Esophagus muscularis mucosa (tissue), 3 donors: Measurements from ENCODE around the gene FAHD2A.
"Not testable (repeated sequence)": the region's sequence is repeated elsewhere in the genome, so short reads cannot be mapped to it uniquely, and the experiment has no call there.

Source experiments
- CTCF ChIP-seq, 3 experiments: fragments of 200-600 bp in 2 of 3; fragments of 450-650 bp in 1 of 3; sonication (generic) in 2 of 3; IDR thresholded peaks; one replicate each; pipeline ENCODE4 v1.5.1; 2017 to 2019; ENCODE audit warnings: antibody characterized with exemption in 3 of 3, mild to moderate bottlenecking in 2 of 3, moderate library complexity in 1 of 3
- POLR2A ChIP-seq: fragments of 450-650 bp; IDR thresholded peaks from one replicate; pipeline ENCODE4 v1.6.1; 2017; ENCODE audit warnings: antibody characterized with exemption, moderate library complexity, mild to moderate bottlenecking, low read depth
- POLR2AphosphoS5 ChIP-seq, 2 donors: sonication (generic); formaldehyde crosslinking; IDR thresholded peaks; one replicate each; pipeline ENCODE4 v1.6.1; 2017; ENCODE audit warnings: antibody characterized with exemption in 2 of 2

GRCh38 chr2:95415561-95415960 is 13.1 kb downstream of the FAHD2A start:
- TF ChIP-seq CTCF (IDR thresholded peaks at IDR 0.05); POLR2A; POLR2AphosphoS5 (IDR thresholded peaks at IDR 0.05): not testable (repeated sequence)
